Ecto neural progenitor cell (in vitro differentiated cells): ENCODE data around the gene TRERF1.
A peak's percentile ranks its signal among the peaks of the same experiment; 100 is the strongest.
"Not testable (repeated sequence)": the region's sequence is repeated elsewhere in the genome, so short reads cannot be mapped to it uniquely, and the experiment has no call there.

Source experiments
- DNase-seq: peaks from one replicate; pipeline ENCODE4 v3.0.0-alpha.2; 2018; ENCODE audit warnings: low spot score

TRERF1 gene

GRCh38 chr6:42217519-42218367 lies 234.0 kb downstream of the TRERF1 start, which contains the start of gene MRPS10:
TSS of gene MRPS10 (minus strand) at chr6:42217861. CDS start at chr6:42217849, 12 bp downstream.
- peak; percentile 93 for DNase-seq

- DNase-seq, result no peak
Observed at GRCh38 chr6:42217157-42217518, 234.6 kb downstream of the TRERF1 start.

- not testable (repeated sequence) for DNase-seq
Observed at GRCh38 chr6:42216495-42216894, 235.2 kb downstream of the TRERF1 start.

GRCh38 chr6:42212442-42212841 lies 239.3 kb downstream of the TRERF1 start:
- no peak for DNase-seq

- no peak for DNase-seq
Observed at GRCh38 chr6:42211726-42212125, 240.0 kb downstream of the TRERF1 start.

- no peak for DNase-seq
Observed at GRCh38 chr6:42210551-42210950, 241.2 kb downstream of the TRERF1 start.

- DNase-seq, result not testable (repeated sequence)
Observed at GRCh38 chr6:42207559-42207958, 244.2 kb downstream of the TRERF1 start.

GRCh38 chr6:42204768-42205282 lies 246.9 kb downstream of the TRERF1 start:
- DNase-seq, result no peak

GRCh38 chr6:42203183-42203582 lies 248.5 kb downstream of the TRERF1 start:
- no peak for DNase-seq

- not testable (repeated sequence) for DNase-seq
Observed at GRCh38 chr6:42202131-42202915, 249.4 kb downstream of the TRERF1 start.

- no peak for DNase-seq
Observed at GRCh38 chr6:42201382-42201781, 250.3 kb downstream of the TRERF1 start.

GRCh38 chr6:42200035-42200434 lies 251.7 kb downstream of the TRERF1 start:
- DNase-seq, result no peak

GRCh38 chr6:42199106-42199981 lies 252.4 kb downstream of the TRERF1 start:
- no peak for DNase-seq

GRCh38 chr6:42197555-42198362 lies 254.0 kb downstream of the TRERF1 start:
- no peak for DNase-seq

- DNase-seq, result no peak
Observed at GRCh38 chr6:42195415-42195814, 256.3 kb downstream of the TRERF1 start.

- no peak for DNase-seq
Observed at GRCh38 chr6:42194056-42194455, 257.7 kb downstream of the TRERF1 start.

- no peak for DNase-seq
Observed at GRCh38 chr6:42193491-42193894, 258.2 kb downstream of the TRERF1 start.

- not testable (repeated sequence) for DNase-seq
Observed at GRCh38 chr6:42192385-42192784, 259.3 kb downstream of the TRERF1 start.

- DNase-seq, result no peak
Observed at GRCh38 chr6:42190554-42191183, 261.1 kb downstream of the TRERF1 start.

GRCh38 chr6:42188406-42188805 lies 263.3 kb downstream of the TRERF1 start:
- DNase-seq, result no peak
